ENCODE data around the gene CFAP410.

Gene CFAP410

GRCh38 chr21:44318489-44319285, 20.5 kb downstream of the CFAP410 start (continued):
- TF ChIP-seq, protein P1, sequence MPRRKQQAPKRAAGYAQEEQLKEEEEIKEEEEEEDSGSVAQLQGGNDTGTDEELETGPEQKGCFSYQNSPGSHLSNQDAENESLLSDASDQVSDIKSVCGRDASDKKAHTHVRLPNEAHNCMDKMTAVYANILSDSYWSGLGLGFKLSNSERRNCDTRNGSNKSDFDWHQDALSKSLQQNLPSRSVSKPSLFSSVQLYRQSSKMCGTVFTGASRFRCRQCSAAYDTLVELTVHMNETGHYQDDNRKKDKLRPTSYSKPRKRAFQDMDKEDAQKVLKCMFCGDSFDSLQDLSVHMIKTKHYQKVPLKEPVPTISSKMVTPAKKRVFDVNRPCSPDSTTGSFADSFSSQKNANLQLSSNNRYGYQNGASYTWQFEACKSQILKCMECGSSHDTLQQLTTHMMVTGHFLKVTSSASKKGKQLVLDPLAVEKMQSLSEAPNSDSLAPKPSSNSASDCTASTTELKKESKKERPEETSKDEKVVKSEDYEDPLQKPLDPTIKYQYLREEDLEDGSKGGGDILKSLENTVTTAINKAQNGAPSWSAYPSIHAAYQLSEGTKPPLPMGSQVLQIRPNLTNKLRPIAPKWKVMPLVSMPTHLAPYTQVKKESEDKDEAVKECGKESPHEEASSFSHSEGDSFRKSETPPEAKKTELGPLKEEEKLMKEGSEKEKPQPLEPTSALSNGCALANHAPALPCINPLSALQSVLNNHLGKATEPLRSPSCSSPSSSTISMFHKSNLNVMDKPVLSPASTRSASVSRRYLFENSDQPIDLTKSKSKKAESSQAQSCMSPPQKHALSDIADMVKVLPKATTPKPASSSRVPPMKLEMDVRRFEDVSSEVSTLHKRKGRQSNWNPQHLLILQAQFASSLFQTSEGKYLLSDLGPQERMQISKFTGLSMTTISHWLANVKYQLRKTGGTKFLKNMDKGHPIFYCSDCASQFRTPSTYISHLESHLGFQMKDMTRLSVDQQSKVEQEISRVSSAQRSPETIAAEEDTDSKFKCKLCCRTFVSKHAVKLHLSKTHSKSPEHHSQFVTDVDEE (CRISPR knock-in tag; IDR thresholded peaks at IDR 0.05), result no peak

DNA sequence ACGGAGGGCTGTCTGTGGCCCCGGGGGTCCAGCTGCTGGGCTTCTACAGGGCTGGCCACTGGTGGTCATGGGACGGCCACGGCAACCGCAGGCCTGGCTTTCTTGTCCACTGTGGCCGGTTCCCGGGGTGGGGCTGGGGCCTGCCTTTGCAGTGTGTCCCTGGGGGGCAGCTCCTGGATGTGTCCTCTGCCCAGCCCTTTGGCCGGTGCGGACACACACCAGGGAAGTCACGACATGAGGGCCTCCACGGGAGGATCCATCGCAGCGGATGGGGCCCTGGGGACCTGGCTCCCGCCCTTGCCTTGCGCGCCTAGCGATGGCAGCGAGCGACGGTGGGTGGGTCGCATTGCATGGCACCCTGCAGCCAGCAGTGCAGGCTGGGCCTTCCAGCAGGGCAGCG, 21.3 kb downstream of the CFAP410 start:
- ATAC-seq, result no peak
- TF ChIP-seq BACH2 (CRISPR knock-in tag; IDR thresholded peaks at IDR 0.05; ENCODE audit: borderline replicate concordance) (no peak), ZNF70 (CRISPR knock-in tag; IDR thresholded peaks at IDR 0.05) (no peak), RARB (CRISPR knock-in tag; IDR thresholded peaks at IDR 0.05) (no peak), CSDC2 (CRISPR knock-in tag; IDR thresholded peaks at IDR 0.05) (no peak), ZNF8 (CRISPR knock-in tag; IDR thresholded peaks at IDR 0.05) (no peak)
- TF ChIP-seq, protein P1 (CRISPR knock-in tag; IDR thresholded peaks at IDR 0.05), result no peak

DNA sequence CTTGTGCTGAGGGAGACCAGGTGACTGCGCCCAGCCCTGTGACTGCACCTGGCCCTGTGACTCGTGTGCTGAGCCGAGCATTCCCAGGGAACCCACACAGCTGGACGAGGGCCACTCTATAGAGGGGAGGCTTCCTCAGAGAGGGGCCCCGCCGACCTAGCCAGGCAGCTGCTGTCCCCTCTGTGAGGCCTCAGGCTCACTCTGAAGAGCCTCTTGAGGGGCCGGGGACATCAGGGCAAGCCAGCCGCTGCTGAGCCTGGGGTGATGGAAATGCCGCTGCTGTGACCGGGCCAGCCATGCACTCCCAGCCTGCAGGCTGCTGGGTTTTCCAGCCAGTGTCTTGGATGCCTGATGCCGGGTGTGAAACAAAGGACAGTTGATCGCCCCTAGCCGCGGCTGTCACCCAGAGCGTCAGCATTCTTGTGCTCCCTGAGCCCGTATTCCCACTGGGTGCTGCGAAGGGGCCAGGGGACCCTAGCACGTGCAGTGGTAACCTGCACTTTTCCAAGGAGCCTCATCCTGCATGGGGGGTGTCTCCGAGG, 21.9 kb downstream of the CFAP410 start:
- TF ChIP-seq CSRNP3 (CRISPR knock-in tag; IDR thresholded peaks at IDR 0.05) (no peak), ZC3H10 (CRISPR knock-in tag; IDR thresholded peaks at IDR 0.05) (no peak), BACH2 (CRISPR knock-in tag; IDR thresholded peaks at IDR 0.05; ENCODE audit: borderline replicate concordance) (no peak), ZNF8 (CRISPR knock-in tag; IDR thresholded peaks at IDR 0.05) (no peak), ISL1 (CRISPR knock-in tag; IDR thresholded peaks at IDR 0.05) (no peak), TOX (CRISPR knock-in tag; IDR thresholded peaks at IDR 0.05; ENCODE audit: borderline replicate concordance) (no peak), SNAI2 (CRISPR knock-in tag; IDR thresholded peaks at IDR 0.05) (no peak), ZFP3 (CRISPR knock-in tag; IDR thresholded peaks at IDR 0.05) (no peak), CSDC2 (CRISPR knock-in tag; IDR thresholded peaks at IDR 0.05) (no peak)
- TF ChIP-seq, protein P2, sequence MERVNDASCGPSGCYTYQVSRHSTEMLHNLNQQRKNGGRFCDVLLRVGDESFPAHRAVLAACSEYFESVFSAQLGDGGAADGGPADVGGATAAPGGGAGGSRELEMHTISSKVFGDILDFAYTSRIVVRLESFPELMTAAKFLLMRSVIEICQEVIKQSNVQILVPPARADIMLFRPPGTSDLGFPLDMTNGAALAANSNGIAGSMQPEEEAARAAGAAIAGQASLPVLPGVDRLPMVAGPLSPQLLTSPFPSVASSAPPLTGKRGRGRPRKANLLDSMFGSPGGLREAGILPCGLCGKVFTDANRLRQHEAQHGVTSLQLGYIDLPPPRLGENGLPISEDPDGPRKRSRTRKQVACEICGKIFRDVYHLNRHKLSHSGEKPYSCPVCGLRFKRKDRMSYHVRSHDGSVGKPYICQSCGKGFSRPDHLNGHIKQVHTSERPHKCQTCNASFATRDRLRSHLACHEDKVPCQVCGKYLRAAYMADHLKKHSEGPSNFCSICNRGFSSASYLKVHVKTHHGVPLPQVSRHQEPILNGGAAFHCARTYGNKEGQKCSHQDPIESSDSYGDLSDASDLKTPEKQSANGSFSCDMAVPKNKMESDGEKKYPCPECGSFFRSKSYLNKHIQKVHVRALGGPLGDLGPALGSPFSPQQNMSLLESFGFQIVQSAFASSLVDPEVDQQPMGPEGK (CRISPR knock-in tag; IDR thresholded peaks at IDR 0.05; ENCODE audit: borderline replicate concordance), result no peak
- TF ChIP-seq, protein P1 (CRISPR knock-in tag; IDR thresholded peaks at IDR 0.05), result no peak
- no peak for ATAC-seq
